Pancreas (tissue), 10 donors: Measurements from ENCODE around the gene UMOD. TPM values are rescaled to one million over a fixed set of nuclear protein-coding genes. Genes with fewer than 3 reads are reported as not detected.
A peak's percentile ranks its signal among the peaks of the same experiment; 100 is the strongest.

Source experiments
- ATAC-seq, 4 donors: fragments of 200-7000 bp; cut with Tn5 transposase; one replicate each; pipeline versions ENCODE4 v1.8.0 to v1.9.1; 2020; ENCODE audit warnings: mild to moderate bottlenecking in 4 of 4, moderate library complexity in 4 of 4
- DNase-seq, 6 donors: peaks; one replicate each; pipeline ENCODE4 v3.0.0-alpha.2; 2020
- FAIRE-seq: peaks from 2 replicates; lab custom pipeline; 2012; peaks lifted over from hg19 to GRCh38; lab: Jason Lieb, UNC
- H3K27ac ChIP-seq, 4 donors: fragments of 200-600 bp; sonication (generic); 1 replicate in 3 of 4; 2 replicates in 1 of 4; pipeline versions ENCODE4 v1.5.0 to v1.8.0; 2020
- H3K27me3 ChIP-seq, 4 donors: fragments of 200-600 bp; one replicate each; pipeline ENCODE4 v1.8.0; 2021
- H3K36me3 ChIP-seq, 3 donors: fragments of 200-600 bp; sonication (generic) in 1 of 3; one replicate each; pipeline versions ENCODE4 v1.5.0 to v1.8.0; 2020 to 2021
- H3K4me1 ChIP-seq, 3 donors: fragments of 200-600 bp; one replicate each; pipeline ENCODE4 v1.8.0; 2021
- H3K4me3 ChIP-seq, 4 donors: fragments of 200-600 bp; sonication (generic) in 2 of 4; one replicate each; pipeline versions ENCODE4 v1.5.0 to v1.8.0; 2020 to 2021
- H3K9me3 ChIP-seq, 4 donors: fragments of 200-600 bp; one replicate each; pipeline ENCODE4 v1.8.0; 2021
- WGBS, 2 donors: extraction: QIAGEN DNeasy Blood & Tissue Kit; methylation state at CpG; one replicate each; pipeline ENCODE4 v1.1.7; 2013; 5-methylcytosine and 5-hydroxymethylcytosine counted together
- intact Hi-C, 3 donors: fragments of 100-400 bp; cut with DNase I; formaldehyde crosslinking; loops; one replicate each; pipeline versions ENCODE4 v1.11.1 to v1.14.2; 2022
- polyA plus RNA-seq, 2 donors: library from polyadenylated mRNA; stranded (reverse); fragments of 200-250 nt; gene quantifications; one replicate each; pipeline ENCODE4 v1.2.3, GENCODE V29; 2013
- total RNA-seq, 6 donors: library from RNA; stranded (reverse); fragmentation: NEBNext Ultra II Directional in 4 of 6; extraction: Animal tissue kit (Norgen Biotek cat#: 25700) in 4 of 6; gene quantifications; one replicate each; pipeline versions ENCODE4 v1.2.1 to v1.2.4, GENCODE V29; 2021 to 2023
- TF ChIP-seq, protein P1 (sequence below), 4 donors: fragments of 200-600 bp; sonication (generic) in 3 of 4; IDR thresholded peaks; one replicate each; pipeline versions ENCODE4 v1.5.0 to v1.8.0; 2021; ENCODE audit warnings: antibody characterized with exemption in 4 of 4
- donor health status: healthy with polysubstance abuse.
- donor health status: DM: no; HTN: no; CAD: no; lungs with moderate emphysema.
- donor health status: DM: no; HTN: no; CAD: no.
- donor health status: control.
- donor health status: control.
- donor health status: Bipolar disorder and iron deficiency.
- donor health status: DM: yes; HTN: yes; CAD: no.
- donor health status: DM: no; HTN: no; CAD: no.
- donor health status: DM: no; HTN: no; CAD: no.
- donor health status: DM: yes; HTN: yes; CAD: no.

The UMOD gene
- total RNA-seq (1 to 10 TPM; 1.3 to 9.6 (median 3.4) TPM), polyA plus RNA-seq (1 to 10 TPM; 2.3 to 5.5 TPM)

GRCh38 chr16:20352615-20353014 lies at the start of gene UMOD:
TSS of gene UMOD (minus strand) at chr16:20352715. CDS start at chr16:20350737, 1,978 bp downstream.
- TF ChIP-seq, protein P1, sequence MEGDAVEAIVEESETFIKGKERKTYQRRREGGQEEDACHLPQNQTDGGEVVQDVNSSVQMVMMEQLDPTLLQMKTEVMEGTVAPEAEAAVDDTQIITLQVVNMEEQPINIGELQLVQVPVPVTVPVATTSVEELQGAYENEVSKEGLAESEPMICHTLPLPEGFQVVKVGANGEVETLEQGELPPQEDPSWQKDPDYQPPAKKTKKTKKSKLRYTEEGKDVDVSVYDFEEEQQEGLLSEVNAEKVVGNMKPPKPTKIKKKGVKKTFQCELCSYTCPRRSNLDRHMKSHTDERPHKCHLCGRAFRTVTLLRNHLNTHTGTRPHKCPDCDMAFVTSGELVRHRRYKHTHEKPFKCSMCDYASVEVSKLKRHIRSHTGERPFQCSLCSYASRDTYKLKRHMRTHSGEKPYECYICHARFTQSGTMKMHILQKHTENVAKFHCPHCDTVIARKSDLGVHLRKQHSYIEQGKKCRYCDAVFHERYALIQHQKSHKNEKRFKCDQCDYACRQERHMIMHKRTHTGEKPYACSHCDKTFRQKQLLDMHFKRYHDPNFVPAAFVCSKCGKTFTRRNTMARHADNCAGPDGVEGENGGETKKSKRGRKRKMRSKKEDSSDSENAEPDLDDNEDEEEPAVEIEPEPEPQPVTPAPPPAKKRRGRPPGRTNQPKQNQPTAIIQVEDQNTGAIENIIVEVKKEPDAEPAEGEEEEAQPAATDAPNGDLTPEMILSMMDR (IDR thresholded peaks at IDR 0.05), result no peak
- 7 to 17% methylated on average over 2 of the region's 2 CpGs for WGBS, 2 donors
- ATAC-seq (peak in 1 of 4 donors; percentile 46), DNase-seq (no peak), FAIRE-seq (no peak)
- no peaks in the 10 kb centered on the region for H3K9me3 ChIP-seq
- H3K4me1 ChIP-seq, result peaks cover 7 to 15% (median 14%) of the 10 kb centered on the region in 3 donors
- no peaks in the 10 kb centered on the region for H3K36me3 ChIP-seq
- H3K4me3 ChIP-seq, result no peak within 1 kb of the TSS
- H3K27me3 ChIP-seq, result no peaks in the 10 kb centered on the region
- intact Hi-C loops, result no loop called here
- peak within 1 kb of the TSS in 2 of 4 donors; percentile 5 to 40 for H3K27ac ChIP-seq

DNA sequence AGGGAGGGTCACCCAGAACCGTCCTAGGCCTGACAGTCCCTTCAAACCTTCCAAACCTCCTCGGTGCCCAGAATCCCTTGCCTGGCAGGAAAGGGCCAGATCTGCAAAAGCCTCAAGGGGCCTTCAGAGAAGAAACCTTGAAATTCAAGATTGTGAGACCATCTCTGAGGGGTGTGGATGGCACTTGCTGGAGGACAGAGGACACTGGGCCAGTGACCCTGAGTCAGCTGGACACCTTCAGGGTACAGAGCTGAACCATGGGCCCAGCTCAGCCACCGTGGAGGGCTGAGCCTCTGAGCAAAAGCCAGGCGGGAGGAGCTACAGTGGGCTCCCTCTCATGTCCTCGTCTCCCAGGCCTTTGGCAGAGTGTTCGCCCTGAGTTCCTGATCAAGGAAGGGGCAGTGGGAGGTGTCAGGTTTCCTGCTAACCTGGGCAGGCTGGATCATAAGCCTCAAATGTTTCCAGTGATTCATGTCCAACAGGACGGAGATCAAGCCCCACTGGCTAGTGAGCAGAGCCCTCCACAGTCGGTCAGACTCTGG lies 49.0 kb upstream of the UMOD start:
- ATAC-seq (peak; percentile 39 to 74 (median 68)), FAIRE-seq (no peak), DNase-seq (peak in 1 of 6 donors; percentile 9)
- peak overlapping the region in 3 of 4 donors; percentile 6 to 42 (median 31) for H3K27ac ChIP-seq
- 75% methylated on average over 8 of the region's 8 CpGs for WGBS, 2 donors
- H3K4me1 ChIP-seq, result peaks cover 0 to 11% (median 0%) of the 10 kb centered on the region in 3 donors
- no peaks in the 10 kb centered on the region for H3K27me3 ChIP-seq
- no peaks in the 10 kb centered on the region for H3K9me3 ChIP-seq
- H3K36me3 ChIP-seq, result no peaks in the 10 kb centered on the region
- intact Hi-C loops, result no loop called here
- TF ChIP-seq, protein P1 (IDR thresholded peaks at IDR 0.05), result no peak
- no peak overlapping the region for H3K4me3 ChIP-seq

- H3K4me1 ChIP-seq, result peaks cover 0 to 11% (median 0%) of the 10 kb centered on the region in 3 donors
- intact Hi-C loops, result no loop called here
- TF ChIP-seq, protein P1 (IDR thresholded peaks at IDR 0.05), result no peak
- H3K9me3 ChIP-seq, result no peaks in the 10 kb centered on the region
- DNase-seq (no peak), ATAC-seq (peak; percentile 48 to 70 (median 64)), FAIRE-seq (no peak)
- no peaks in the 10 kb centered on the region for H3K27me3 ChIP-seq
- no peaks in the 10 kb centered on the region for H3K36me3 ChIP-seq
- 13 to 15% methylated on average over 2 of the region's 2 CpGs for WGBS, 2 donors
- H3K4me3 ChIP-seq, result no peak overlapping the region
- H3K27ac ChIP-seq, result peak overlapping the region in 3 of 4 donors; percentile 6 to 42 (median 31)
Observed at GRCh38 chr16:20401066-20401465, 48.6 kb upstream of the UMOD start.

- Histone ChIP-seq H3K4me1 (peaks cover 0 to 11% (median 0%) of the 10 kb centered on the region in 3 donors), H3K9me3 (no peaks in the 10 kb centered on the region), H3K4me3 (no peak overlapping the region), H3K27ac (no peak overlapping the region), H3K27me3 (no peaks in the 10 kb centered on the region), H3K36me3 (no peaks in the 10 kb centered on the region)
- no peak for ATAC-seq
- DNase-seq, result no peak
- 65 to 72% methylated on average over 7 of the region's 7 CpGs for WGBS, 2 donors
- FAIRE-seq, result no peak
- intact Hi-C loops, result no loop called here
- TF ChIP-seq, protein P1 (IDR thresholded peaks at IDR 0.05), result no peak
Observed at GRCh38 chr16:20399185-20399584, 46.7 kb upstream of the UMOD start.

DNA sequence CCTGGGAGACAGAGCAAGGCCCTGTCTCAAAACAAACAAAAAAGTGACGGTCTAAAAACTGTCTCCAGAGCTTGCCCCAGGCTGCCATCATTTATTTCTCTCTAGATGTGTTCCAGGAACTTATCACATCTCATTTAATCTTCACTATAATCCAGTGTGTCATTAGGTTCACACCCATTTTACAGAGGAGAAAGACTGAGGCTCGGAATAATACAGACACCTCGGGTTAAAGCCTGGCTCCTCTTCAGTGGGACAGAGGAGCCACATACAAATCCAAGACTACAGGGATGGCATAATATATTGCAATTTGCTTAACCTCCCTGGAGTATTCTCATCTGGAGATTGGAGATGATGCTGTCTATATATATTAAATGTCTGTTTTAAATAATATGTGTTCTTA lies 46.1 kb upstream of the UMOD start:
- intact Hi-C loops, result no loop called here
- no peak for FAIRE-seq
- ATAC-seq, result no peak
- WGBS, 2 donors, result 80 to 90% methylated on average over 3 of the region's 3 CpGs
- TF ChIP-seq, protein P1 (IDR thresholded peaks at IDR 0.05), result no peak
- Histone ChIP-seq H3K9me3 (no peaks in the 10 kb centered on the region), H3K4me3 (no peak overlapping the region), H3K27ac (no peak overlapping the region), H3K27me3 (no peaks in the 10 kb centered on the region), H3K36me3 (no peaks in the 10 kb centered on the region), H3K4me1 (peaks cover 0 to 14% (median 0%) of the 10 kb centered on the region in 3 donors)
- DNase-seq, result no peak
